DND-41 (cell line): ENCODE results near the gene GSC2.

Source experiments
- EZH2 ChIP-seq: IDR thresholded peaks from 3 replicates; pipeline ENCODE4 v1.6.1; 2012; ENCODE audit warnings: borderline replicate concordance, low read depth, mild to moderate bottlenecking, moderate library complexity, low read length, inconsistent platforms; ENCODE audit not compliant: severe bottlenecking
- TF ChIP-seq, protein P1 (sequence below): IDR thresholded peaks from 2 replicates; pipeline ENCODE4 v1.5.1; 2012; ENCODE audit warnings: borderline replicate concordance, low read length, moderate library complexity, mild to moderate bottlenecking; ENCODE audit not compliant: poor library complexity, severe bottlenecking; ENCODE audit errors: extremely low read depth

GRCh38 chr22:19124377-19124776, 25.7 kb downstream of the GSC2 start:
- TF ChIP-seq, protein P1, sequence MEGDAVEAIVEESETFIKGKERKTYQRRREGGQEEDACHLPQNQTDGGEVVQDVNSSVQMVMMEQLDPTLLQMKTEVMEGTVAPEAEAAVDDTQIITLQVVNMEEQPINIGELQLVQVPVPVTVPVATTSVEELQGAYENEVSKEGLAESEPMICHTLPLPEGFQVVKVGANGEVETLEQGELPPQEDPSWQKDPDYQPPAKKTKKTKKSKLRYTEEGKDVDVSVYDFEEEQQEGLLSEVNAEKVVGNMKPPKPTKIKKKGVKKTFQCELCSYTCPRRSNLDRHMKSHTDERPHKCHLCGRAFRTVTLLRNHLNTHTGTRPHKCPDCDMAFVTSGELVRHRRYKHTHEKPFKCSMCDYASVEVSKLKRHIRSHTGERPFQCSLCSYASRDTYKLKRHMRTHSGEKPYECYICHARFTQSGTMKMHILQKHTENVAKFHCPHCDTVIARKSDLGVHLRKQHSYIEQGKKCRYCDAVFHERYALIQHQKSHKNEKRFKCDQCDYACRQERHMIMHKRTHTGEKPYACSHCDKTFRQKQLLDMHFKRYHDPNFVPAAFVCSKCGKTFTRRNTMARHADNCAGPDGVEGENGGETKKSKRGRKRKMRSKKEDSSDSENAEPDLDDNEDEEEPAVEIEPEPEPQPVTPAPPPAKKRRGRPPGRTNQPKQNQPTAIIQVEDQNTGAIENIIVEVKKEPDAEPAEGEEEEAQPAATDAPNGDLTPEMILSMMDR, result no peak
- no peak for TF ChIP-seq EZH2
